Eye (tissue), 1 donor: Measurements from ENCODE around the gene HOXB1.
"Not testable (repeated sequence)": the region's sequence is repeated elsewhere in the genome, so short reads cannot be mapped to it uniquely, and the experiment has no call there.

Experiments
- DNase-seq: peaks from one replicate; pipeline ENCODE4 v3.0.0-alpha.2; 2015

Gene HOXB1

GRCh38 chr17:48515925-48516900 lies 14.6 kb downstream of the HOXB1 start:
- no peak for DNase-seq

DNA sequence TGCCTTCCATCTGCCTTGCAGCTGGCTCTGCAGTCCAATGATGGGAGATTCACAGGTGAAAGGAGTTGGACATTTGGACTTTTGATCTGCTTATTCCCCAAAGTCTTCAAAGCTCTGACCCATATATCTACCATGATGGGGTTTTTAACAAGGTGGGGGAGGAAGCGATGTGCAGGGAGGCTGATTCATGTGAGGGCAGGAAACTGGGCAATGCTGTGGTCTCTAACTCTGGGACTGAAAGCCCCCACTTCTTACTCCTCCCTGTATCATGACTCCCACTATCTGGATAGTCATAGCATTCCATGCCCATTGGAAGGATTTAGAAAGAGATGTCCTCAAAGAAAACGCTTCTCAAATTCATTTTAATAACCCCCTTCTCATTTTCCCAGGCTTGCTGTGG lies 16.3 kb downstream of the HOXB1 start:
- DNase-seq = no peak

DNA sequence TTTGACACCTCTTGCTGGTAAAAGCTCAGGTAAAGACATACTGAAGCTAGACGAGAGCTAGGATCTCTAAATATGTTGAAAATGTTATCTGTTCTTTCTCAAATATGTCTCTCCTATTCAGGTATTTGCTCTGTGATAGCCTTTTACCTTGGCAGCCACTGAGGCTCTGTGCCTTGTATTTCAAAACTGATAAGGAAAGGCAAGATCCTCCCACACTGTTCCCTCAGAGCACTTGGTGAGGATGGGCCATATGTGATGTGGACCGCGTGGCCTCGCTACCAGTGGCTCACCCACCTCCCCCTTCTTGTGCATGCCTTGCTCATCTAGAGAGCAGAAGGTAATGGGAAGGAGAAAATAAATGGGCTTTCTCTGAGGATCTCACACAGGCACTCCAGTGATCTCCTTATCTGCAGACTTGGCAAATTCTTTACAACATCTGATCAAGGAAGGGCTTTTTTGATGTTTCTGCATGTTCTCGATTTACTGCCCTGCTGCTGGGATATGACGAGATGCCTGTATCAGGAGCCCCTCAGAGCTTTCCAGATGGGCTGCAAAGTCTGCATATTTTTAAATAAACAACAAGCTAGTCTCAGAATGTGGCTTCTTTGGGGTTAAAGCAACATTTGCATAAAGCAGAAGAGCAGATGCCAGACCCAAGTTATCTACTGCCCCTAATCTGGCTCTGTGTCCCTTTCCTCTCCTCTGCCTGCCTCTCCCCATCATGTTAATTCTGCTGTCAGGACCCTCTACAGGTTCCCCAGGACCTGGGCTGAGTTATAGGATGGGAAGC lies 16.9 kb downstream of the HOXB1 start:
- DNase-seq = no peak

DNA sequence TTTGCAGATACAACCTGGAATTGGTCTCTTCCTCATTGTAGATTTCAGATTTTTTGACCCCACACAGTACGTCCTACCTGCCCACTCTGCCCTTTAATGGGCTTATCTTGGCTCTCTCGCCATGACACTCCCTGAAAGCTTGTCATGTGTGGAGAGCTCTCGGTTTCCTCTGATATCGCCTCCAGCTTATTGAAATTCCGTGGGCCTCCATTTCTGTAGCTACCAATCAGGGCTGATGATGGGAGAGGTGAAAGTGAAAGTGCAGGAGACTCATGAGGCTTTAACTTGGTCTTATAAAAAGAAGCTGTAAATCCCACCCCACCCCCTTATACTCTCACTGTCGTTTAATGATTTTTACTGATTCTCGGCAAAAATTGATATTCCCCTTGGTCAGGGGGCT lies 17.7 kb downstream of the HOXB1 start:
- DNase-seq = no peak

- no peak for DNase-seq
These were observed 19.8 kb downstream of the HOXB1 start for GRCh38 chr17:48510761-48511604.

GRCh38 chr17:48510381-48510760 lies 20.4 kb downstream of the HOXB1 start:
- DNase-seq = no peak

GRCh38 chr17:48509708-48510107 lies 21.1 kb downstream of the HOXB1 start:
- DNase-seq = not testable (repeated sequence)

DNA sequence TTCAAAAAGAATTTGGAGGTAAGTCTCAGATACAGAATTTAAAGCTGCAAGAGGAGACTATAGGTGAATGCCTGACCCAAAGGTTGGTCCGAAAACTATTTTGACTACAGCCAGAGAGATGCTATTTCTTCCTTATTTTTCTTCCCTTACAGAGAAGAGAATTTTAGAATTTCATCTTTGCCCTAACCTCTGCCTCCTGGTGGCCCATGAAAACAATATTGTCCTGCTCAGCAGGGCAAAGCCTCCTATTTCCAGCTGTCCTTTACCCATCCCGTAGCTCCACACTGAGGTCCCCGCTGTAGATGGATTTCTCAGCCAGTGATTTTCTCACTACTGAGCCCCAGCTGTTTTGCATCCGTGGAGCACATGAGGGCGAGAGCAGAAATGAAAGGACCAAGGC lies 24.6 kb downstream of the HOXB1 start:
- no peak for DNase-seq

- DNase-seq = no peak
These were observed 25.0 kb downstream of the HOXB1 start for GRCh38 chr17:48505788-48506187.

GRCh38 chr17:48504953-48505352 lies 25.9 kb downstream of the HOXB1 start:
- no peak for DNase-seq

- DNase-seq = no peak
These were observed 27.1 kb downstream of the HOXB1 start for GRCh38 chr17:48503747-48504146.

DNA sequence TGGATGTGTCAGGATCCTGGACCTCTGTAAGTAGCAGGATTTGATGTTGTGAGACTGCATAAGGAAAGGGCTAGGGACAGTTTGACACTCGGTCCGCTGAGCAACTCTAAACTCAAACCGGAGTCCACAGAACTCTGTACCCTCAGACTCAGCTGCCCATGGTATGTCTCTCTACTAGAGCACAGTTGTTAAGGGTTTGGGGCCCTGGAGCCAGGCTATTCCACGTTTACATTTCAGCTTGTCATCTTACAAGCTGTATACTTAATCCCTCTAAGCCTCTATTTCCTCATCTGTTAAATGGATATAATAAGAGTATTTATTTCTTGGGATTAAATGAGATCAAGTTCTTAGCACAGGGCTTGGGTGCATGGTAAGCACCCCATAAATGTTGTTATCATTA lies 27.9 kb downstream of the HOXB1 start:
- no peak for DNase-seq

DNA sequence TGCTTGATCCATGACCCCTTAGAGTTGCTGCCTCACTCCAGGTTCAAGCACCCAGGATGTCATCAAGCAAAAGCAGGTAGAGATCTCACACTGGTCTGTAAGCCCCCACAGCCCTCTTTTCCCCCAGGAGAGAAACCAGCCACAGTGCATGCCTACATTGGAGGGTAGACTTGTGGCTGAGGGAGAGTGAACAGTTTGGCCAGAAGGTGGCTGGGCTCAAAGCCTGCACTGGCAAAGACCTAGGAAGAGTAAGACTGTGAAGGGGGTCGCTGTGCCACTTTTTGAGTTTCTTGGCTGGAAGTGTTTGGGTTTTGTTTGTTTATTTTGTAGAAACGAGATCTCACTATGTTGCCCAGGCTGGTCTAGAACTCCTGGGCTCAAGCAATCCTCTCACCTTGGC lies 28.5 kb downstream of the HOXB1 start:
- DNase-seq = no peak

DNA sequence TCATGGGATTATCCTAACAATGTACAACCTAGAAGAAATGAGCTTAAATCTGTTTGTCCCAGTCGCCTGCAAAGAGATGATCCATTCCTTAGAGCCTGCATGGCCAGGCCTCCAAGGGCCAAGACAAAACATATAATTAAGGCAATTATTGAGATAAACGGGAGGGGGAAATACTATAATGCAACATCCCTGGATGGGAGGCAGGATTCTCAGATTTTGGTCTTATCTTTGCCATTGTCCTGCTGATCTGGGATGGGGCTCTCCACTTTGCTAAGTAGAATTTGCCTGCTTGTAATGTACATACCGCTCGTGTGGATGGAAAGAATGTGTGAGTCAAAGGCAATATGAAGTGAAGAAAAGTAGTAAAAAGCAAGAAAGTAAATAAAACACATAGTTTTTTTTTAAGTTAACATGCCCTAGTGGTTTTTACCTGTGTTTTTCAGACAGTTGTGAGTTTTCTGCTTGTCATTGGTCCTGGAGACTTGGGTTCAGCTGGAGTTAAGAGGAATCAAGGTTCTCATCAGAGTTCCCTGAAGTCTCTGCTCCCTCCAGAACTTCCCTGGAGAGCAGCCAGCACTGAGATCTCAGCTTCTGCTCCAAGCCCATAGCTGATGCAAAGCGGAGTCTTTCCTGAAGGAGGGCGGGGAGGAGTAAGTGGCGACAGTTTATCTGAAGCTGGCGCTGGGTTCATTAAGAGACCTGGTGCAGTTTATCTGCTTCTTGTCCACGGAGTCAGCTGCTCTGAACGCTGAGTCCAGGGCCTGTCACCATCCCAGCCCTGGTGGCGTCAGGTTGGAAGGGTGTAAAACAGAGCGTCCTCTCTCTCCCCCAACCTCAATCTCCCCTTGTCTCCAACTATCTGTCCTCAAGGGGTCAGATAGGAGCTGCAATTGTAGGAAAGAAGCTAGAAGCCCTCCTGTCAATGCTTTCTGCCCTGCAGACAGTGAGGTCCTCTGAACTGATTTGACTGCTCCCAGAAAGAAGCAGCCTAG lies 30.1 kb downstream of the HOXB1 start:
- DNase-seq = no peak

- no peak for DNase-seq
These were observed 30.9 kb downstream of the HOXB1 start for GRCh38 chr17:48499735-48500434.

- DNase-seq = no peak
These were observed 31.6 kb downstream of the HOXB1 start for GRCh38 chr17:48499248-48499647.

- DNase-seq = no peak
These were observed 32.5 kb downstream of the HOXB1 start for GRCh38 chr17:48498164-48498850.

- DNase-seq = no peak
These were observed 33.7 kb downstream of the HOXB1 start for GRCh38 chr17:48497103-48497502.

DNA sequence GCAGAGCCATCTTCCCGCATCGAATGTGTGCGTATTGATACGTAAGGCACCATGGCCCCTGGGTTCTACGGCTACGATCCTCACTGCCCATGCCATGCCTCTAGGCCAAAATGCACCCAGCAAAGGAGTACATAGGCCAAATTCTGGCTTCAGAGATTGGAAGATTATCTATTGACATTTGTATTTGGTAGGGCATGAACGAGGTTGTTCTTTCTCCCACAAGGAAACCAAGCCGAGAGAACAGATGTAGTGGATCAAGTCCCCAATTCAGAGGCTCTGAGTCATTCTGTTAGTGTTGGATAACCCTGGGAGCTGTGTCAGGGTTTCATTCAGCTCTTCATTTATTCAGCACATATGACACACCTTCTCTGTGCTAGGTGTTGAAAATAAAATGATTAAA lies 36.5 kb downstream of the HOXB1 start:
- DNase-seq = no peak
